Measurements from ENCODE around the gene TCP11L1. TPM values are rescaled to one million over a fixed set of nuclear protein-coding genes. Genes with fewer than 3 reads are reported as not detected.

Gene TCP11L1
- total and polyA plus RNA-seq, 2 of the 8 experiments (the other 6 are each of a cell fraction or from before 2014, with no cell fraction given): 10.9 to 23.1 TPM

- no peaks in the 10 kb centered on the region for H3K27me3 ChIP-seq (replicated peaks in 1 of 4; ENCODE audit: control insufficient read depth in 3 of 4, extremely low read depth in 1 of 4, insufficient read depth in 3 of 4, low read length in 3 of 4)
- H4K91ac ChIP-seq (replicated peaks; ENCODE audit: insufficient read length, low read length): no peak overlapping the region
- no peak overlapping the region for H3K14ac ChIP-seq (ENCODE audit: insufficient read length)
- H3K79me1 ChIP-seq (ENCODE audit: low read depth, low read length): no peaks in the 10 kb centered on the region
- no peak overlapping the region for H3K4ac ChIP-seq (replicated peaks; ENCODE audit: insufficient read length, low read depth, low read length)
- no peak overlapping the region for H3K4me2 ChIP-seq (ENCODE audit: insufficient read depth in 1 of 2, low read depth in 2 of 2, low read length in 2 of 2)
- H2BK15ac ChIP-seq (ENCODE audit: low read length): no peak overlapping the region
- no peaks in the 10 kb centered on the region for H3K9me3 ChIP-seq (ENCODE audit: insufficient read depth in 2 of 2, low read depth in 1 of 2, low read length in 1 of 2)
- H3K4me1 ChIP-seq (replicated peaks in 1 of 4; ENCODE audit: control insufficient read depth in 3 of 4, insufficient read depth in 4 of 4, low read length in 3 of 4): peaks cover 0 to 2% (median 0%) of the 10 kb centered on the region in 4 experiments; a peak in 2 of 7 replicates
- H2BK20ac ChIP-seq (ENCODE audit: low read length): no peak overlapping the region
- no peak overlapping the region for H2BK120ac ChIP-seq (replicated peaks; ENCODE audit: low read depth, low read length)
- no peak overlapping the region for H3K18ac ChIP-seq (ENCODE audit: extremely low read depth, low read length)
- no peak overlapping the region for H4K5ac ChIP-seq (ENCODE audit: insufficient read length, low read depth, low read length)
- DNase-seq (ENCODE audit: low read depth in 1 of 2, low spot score in 2 of 2) (no peak), FAIRE-seq (no peak)
- H2BK5ac ChIP-seq (ENCODE audit: low read depth, low read length): no peak overlapping the region
- POLR2A ChIA-PET (ENCODE audit: partially characterized antibody): interaction anchor here (0.6 to 1.0 kb wide), 4 partner anchors 8 to 124 kb away, joined by 3 read pairs; no protein-coding TSS in a partner anchor
- H4K8ac ChIP-seq (ENCODE audit: extremely low read depth, insufficient read depth, low read length): no peak overlapping the region
- no peak overlapping the region for H2BK12ac ChIP-seq (ENCODE audit: low read depth, low read length)
- H3K27ac ChIP-seq (ENCODE audit: low read depth, low read length): no peak overlapping the region
- no peak overlapping the region for H3K9ac ChIP-seq (replicated peaks in 1 of 4; ENCODE audit: extremely low read depth in 1 of 4, low read depth in 3 of 4, low read length in 3 of 4)
- no peak overlapping the region for H3K56ac ChIP-seq (replicated peaks; ENCODE audit: insufficient read length, low read depth, low read length)
- no peak overlapping the region for H2AFZ ChIP-seq (ENCODE audit: low read length)
- no peak overlapping the region for H3K4me3 ChIP-seq (ENCODE audit: extremely low read depth in 1 of 4, insufficient read depth in 2 of 4, low read depth in 3 of 4, low read length in 4 of 4)
- no peak overlapping the region for H2AK5ac ChIP-seq (ENCODE audit: low read depth, low read length)
- TF ChIP-seq ATF3 (IDR thresholded peaks at IDR 0.05; ENCODE audit: insufficient read depth, low read depth, low read length): no peak
- 0 out of 2 replicates have a peak, but pooled peaks have one; percentile 20 for TF ChIP-seq JUND (IDR thresholded peaks at IDR 0.05; ENCODE audit: low read length)
- TF ChIP-seq SP1 (IDR thresholded peaks at IDR 0.05; ENCODE audit: low read depth, low read length): no peak
- H3K36me3 ChIP-seq (ENCODE audit: control insufficient read depth in 2 of 4, insufficient read depth in 4 of 4, low read length in 3 of 4): no peaks in the 10 kb centered on the region
- no peak overlapping the region for H3K23ac ChIP-seq (ENCODE audit: insufficient read length)
- CTCF ChIA-PET (ENCODE audit: partially characterized antibody): no interaction called here
- H3K79me2 ChIP-seq (ENCODE audit: control insufficient read depth in 1 of 2, insufficient read depth in 2 of 2, low read length in 2 of 2): no peaks in the 10 kb centered on the region
- H4K20me1 ChIP-seq (replicated peaks in 1 of 2; ENCODE audit: control insufficient read depth in 1 of 2, insufficient read depth in 2 of 2, low read length in 2 of 2): no peaks in the 10 kb centered on the region
- no peaks in the 10 kb centered on the region for H3K23me2 ChIP-seq (ENCODE audit: low read depth, low read length)
Measured at GRCh38 chr11:33116535-33116934, 77.2 kb downstream of the TCP11L1 start.
